Dendritic cell treated with granulocyte-macrophage colony-stimulating factor and Interleukin-4, amounts not matched to agents 40 ng/mL and 50 ng/mL, for 4 days (primary cell): ENCODE measurements around the gene PPP1R26.
A peak's percentile ranks its signal among the peaks of the same experiment; 100 is the strongest.
"Not testable (repeated sequence)": the region's sequence is repeated elsewhere in the genome, so short reads cannot be mapped to it uniquely, and the experiment has no call there.

Source experiments
- H3K27ac Mint-ChIP-seq: one replicate; pipeline ENCODE4 v1.8.0; 2022; ENCODE audit warnings: mild to moderate bottlenecking, mixed read lengths
- H3K27me3 Mint-ChIP-seq: one replicate; pipeline ENCODE4 v1.8.0; 2022; ENCODE audit warnings: mild to moderate bottlenecking, mixed read lengths
- H3K36me3 Mint-ChIP-seq: one replicate; pipeline ENCODE4 v1.8.0; 2022; ENCODE audit warnings: low read depth, mixed read lengths
- H3K4me1 Mint-ChIP-seq: one replicate; pipeline ENCODE4 v1.8.0; 2022; ENCODE audit warnings: low read depth, mixed read lengths
- H3K4me3 Mint-ChIP-seq: one replicate; pipeline ENCODE4 v1.8.0; 2022; ENCODE audit warnings: mild to moderate bottlenecking, moderate library complexity, mixed read lengths
- H3K9me3 Mint-ChIP-seq: one replicate; pipeline ENCODE4 v1.8.0; 2022; ENCODE audit warnings: mixed read lengths
- intact Hi-C: fragments of 100-400 bp; cut with micrococcal nuclease; formaldehyde crosslinking; loops from one replicate; pipeline ENCODE4 v1.15.0; 2022

The PPP1R26 gene

GRCh38 chr9:135449532-135449931 is 30.1 kb upstream of the PPP1R26 start:
- not testable (repeated sequence) for H3K9me3 Mint-ChIP-seq

DNA sequence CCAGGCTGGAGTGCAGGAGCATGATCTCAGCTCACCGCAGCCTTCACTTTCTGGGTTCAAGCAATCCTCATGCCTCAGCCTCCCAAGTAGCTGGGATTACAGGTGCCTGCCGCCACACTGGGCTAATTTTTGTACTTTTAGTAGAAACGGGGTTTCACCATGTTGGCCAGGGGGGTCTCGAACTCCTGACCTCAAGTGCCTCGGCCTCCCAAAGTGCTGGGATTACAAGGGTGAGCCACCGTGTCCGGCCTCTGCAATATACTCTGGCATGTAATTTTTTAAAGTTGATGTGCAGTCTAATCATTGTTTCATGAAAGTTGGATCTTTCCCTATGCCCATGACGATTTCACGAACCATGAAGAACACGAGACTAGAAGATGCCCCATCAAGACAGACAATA is 28.6 kb upstream of the PPP1R26 start:
- Mint-ChIP-seq H3K36me3 (no peaks in the 10 kb centered on the region), H3K4me3 (no peak overlapping the region), H3K27me3 (peaks cover 18% of the 10 kb centered on the region), H3K27ac (no peak overlapping the region), H3K4me1 (no peaks in the 10 kb centered on the region), H3K9me3 (no peaks in the 10 kb centered on the region)
- intact Hi-C loops, result no loop called here

More at GRCh38 chr9:135449532-135449931, 30.1 kb upstream of the PPP1R26 start:
- H3K36me3 Mint-ChIP-seq, H3K27ac Mint-ChIP-seq, H3K4me1 Mint-ChIP-seq, H3K4me3 Mint-ChIP-seq, intact Hi-C loops: not testable (repeated sequence)
- H3K27me3 Mint-ChIP-seq, result peaks cover 13% of the 10 kb centered on the region

DNA sequence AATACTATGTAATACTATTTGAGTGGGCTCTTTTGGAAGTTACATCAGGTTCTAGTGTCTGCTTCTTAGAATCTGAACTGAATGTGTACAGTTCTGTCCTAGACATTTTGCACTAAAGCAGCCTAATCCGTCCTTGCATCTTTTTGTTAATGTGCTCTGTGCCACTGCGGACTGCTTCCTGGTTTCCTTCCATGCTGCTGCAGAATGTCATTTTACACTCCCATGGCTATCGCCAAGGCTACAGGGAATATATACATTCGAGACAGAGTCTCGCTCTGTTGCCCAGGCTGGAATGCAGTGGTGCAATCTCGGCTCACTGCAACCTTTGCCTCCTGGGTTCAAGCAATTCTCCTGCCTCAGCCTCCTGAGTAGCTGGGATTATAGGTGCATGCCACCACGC is 27.7 kb upstream of the PPP1R26 start:
- H3K27ac Mint-ChIP-seq, H3K4me1 Mint-ChIP-seq, H3K4me3 Mint-ChIP-seq, H3K9me3 Mint-ChIP-seq, H3K36me3 Mint-ChIP-seq, intact Hi-C loops: not testable (repeated sequence)
- peaks cover 20% of the 10 kb centered on the region for H3K27me3 Mint-ChIP-seq

- H3K27me3 Mint-ChIP-seq, result peaks cover 23% of the 10 kb centered on the region
Observed at GRCh38 chr9:135454737-135455136, 24.8 kb upstream of the PPP1R26 start.

GRCh38 chr9:135455401-135456030 is 24.1 kb upstream of the PPP1R26 start:
- no peak overlapping the region for H3K4me3 Mint-ChIP-seq
- no peak overlapping the region for H3K27ac Mint-ChIP-seq
- no peaks in the 10 kb centered on the region for H3K36me3 Mint-ChIP-seq
- H3K9me3 Mint-ChIP-seq, result no peaks in the 10 kb centered on the region
- peaks cover 21% of the 10 kb centered on the region for H3K27me3 Mint-ChIP-seq
- H3K4me1 Mint-ChIP-seq, result no peaks in the 10 kb centered on the region
- intact Hi-C loops, result no loop called here

More at GRCh38 chr9:135454737-135455136, 24.8 kb upstream of the PPP1R26 start:
- Mint-ChIP-seq H3K36me3 (no peaks in the 10 kb centered on the region), H3K27ac (no peak overlapping the region), H3K4me3 (no peak overlapping the region), H3K4me1 (no peaks in the 10 kb centered on the region), H3K9me3 (no peaks in the 10 kb centered on the region)
- intact Hi-C loops, result no loop called here

DNA sequence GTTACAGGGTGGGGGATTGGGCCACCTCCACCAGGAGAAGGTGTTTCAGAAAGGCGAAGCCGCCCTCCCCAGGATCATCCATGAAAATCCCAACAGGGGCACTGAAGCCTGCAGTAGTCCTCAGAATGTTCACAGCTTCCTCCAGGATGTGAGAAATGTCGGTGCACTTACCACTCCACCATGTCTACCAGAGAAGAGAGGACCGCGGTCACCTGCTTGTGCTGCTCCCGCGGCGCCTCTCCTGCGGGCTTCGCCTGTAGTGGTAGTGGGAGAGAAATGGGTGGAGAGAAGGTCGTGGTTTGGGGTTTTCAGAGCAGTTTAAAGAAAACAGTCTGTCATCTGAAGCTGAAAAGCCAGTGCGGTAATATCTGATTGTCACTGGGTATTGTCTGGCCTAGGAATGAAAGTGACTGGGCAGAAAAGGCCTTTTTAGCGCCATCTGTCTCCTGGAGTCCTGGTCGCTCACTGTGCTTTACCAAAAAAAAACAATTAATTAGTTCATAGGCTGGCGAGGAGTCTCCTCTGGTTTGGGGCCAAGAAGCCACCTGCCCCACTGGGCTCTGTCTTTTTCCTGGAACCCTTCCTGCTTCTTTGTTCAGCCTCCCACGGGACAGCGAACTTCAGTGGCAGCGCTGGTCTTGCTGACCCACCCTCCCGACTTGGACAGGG is 23.0 kb upstream of the PPP1R26 start:
- H3K9me3 Mint-ChIP-seq, result no peaks in the 10 kb centered on the region
- intact Hi-C loops, result no loop called here
- no peak overlapping the region for H3K4me3 Mint-ChIP-seq
- H3K27ac Mint-ChIP-seq, result no peak overlapping the region
- H3K36me3 Mint-ChIP-seq, result no peaks in the 10 kb centered on the region
- no peaks in the 10 kb centered on the region for H3K4me1 Mint-ChIP-seq
- H3K27me3 Mint-ChIP-seq, result peaks cover 21% of the 10 kb centered on the region

DNA sequence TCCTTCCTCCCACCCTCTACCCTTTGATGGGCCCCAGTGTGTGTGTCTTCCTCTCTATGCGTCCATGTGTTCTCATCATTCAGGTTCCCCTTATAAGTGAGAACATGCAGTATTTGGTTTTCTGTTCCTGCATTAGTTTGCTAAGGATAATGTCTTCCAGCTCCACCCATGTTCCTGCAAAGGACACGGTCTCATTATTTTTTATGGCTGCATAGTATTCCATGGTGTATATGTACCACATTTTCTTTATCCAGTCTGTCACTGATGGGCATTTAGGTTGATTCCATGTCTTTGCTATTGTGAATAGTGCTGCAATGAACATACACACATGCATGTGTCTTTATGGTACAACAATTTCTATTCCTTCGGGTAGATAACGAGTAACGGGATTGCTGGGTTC is 21.1 kb upstream of the PPP1R26 start:
- H3K4me3 Mint-ChIP-seq, H3K27ac Mint-ChIP-seq, intact Hi-C loops, H3K9me3 Mint-ChIP-seq, H3K36me3 Mint-ChIP-seq: not testable (repeated sequence)
- Mint-ChIP-seq H3K4me1 (peaks cover 10% of the 10 kb centered on the region), H3K27me3 (peaks cover 22% of the 10 kb centered on the region)

DNA sequence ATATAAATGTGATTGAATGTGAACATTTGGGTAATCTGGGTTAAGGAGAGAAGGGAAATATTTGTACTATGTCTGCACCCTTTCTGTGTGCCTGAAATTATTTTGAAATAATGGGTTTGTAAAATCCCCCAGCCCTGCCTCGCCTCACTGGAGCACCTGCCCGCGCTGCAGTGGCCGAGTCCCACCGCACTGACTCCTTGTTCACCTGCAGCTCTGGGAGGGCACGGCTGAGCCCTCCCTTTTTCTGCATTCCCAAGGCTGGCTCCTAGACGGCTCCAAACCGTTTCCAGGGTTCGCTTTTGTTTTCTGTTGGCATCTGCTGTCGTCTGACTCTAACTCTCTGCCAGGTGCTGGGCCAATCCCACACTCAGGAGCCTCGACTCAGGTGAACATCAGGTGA is 17.6 kb upstream of the PPP1R26 start:
- intact Hi-C loops, result no loop called here

GRCh38 chr9:135463140-135463539 is 16.4 kb upstream of the PPP1R26 start:
- intact Hi-C loops, result no loop called here
- Mint-ChIP-seq H3K27ac (no peak overlapping the region), H3K9me3 (no peaks in the 10 kb centered on the region), H3K4me1 (peaks cover 15% of the 10 kb centered on the region), H3K36me3 (no peaks in the 10 kb centered on the region), H3K4me3 (no peak overlapping the region), H3K27me3 (peaks cover 11% of the 10 kb centered on the region)

More for the DNA sequence above, 17.6 kb upstream of the PPP1R26 start:
- Mint-ChIP-seq H3K4me3 (no peak overlapping the region), H3K4me1 (peaks cover 13% of the 10 kb centered on the region), H3K9me3 (no peaks in the 10 kb centered on the region), H3K27ac (no peak overlapping the region), H3K27me3 (peaks cover 14% of the 10 kb centered on the region), H3K36me3 (no peaks in the 10 kb centered on the region)

GRCh38 chr9:135464181-135464580 is 15.4 kb upstream of the PPP1R26 start:
- Mint-ChIP-seq H3K27ac (no peak overlapping the region), H3K9me3 (no peaks in the 10 kb centered on the region), H3K4me3 (no peak overlapping the region), H3K4me1 (peaks cover 24% of the 10 kb centered on the region), H3K36me3 (no peaks in the 10 kb centered on the region), H3K27me3 (peaks cover 12% of the 10 kb centered on the region)
- intact Hi-C loops, result no loop called here

GRCh38 chr9:135468854-135469521 is 10.6 kb upstream of the PPP1R26 start:
- Mint-ChIP-seq H3K9me3 (no peaks in the 10 kb centered on the region), H3K4me1 (peaks cover 13% of the 10 kb centered on the region), H3K4me3 (peak overlapping the region; percentile 17), H3K36me3 (no peaks in the 10 kb centered on the region), H3K27me3 (peaks cover 15% of the 10 kb centered on the region), H3K27ac (peak overlapping the region; percentile 67)
- intact Hi-C loops, result no loop called here

GRCh38 chr9:135471791-135472640 is 7.6 kb upstream of the PPP1R26 start:
- Mint-ChIP-seq H3K27me3 (peaks cover 23% of the 10 kb centered on the region), H3K4me3 (no peak overlapping the region), H3K27ac (peak overlapping the region; percentile 51), H3K4me1 (peaks cover 13% of the 10 kb centered on the region), H3K36me3 (no peaks in the 10 kb centered on the region), H3K9me3 (no peaks in the 10 kb centered on the region)
- intact Hi-C loops, result no loop called here

DNA sequence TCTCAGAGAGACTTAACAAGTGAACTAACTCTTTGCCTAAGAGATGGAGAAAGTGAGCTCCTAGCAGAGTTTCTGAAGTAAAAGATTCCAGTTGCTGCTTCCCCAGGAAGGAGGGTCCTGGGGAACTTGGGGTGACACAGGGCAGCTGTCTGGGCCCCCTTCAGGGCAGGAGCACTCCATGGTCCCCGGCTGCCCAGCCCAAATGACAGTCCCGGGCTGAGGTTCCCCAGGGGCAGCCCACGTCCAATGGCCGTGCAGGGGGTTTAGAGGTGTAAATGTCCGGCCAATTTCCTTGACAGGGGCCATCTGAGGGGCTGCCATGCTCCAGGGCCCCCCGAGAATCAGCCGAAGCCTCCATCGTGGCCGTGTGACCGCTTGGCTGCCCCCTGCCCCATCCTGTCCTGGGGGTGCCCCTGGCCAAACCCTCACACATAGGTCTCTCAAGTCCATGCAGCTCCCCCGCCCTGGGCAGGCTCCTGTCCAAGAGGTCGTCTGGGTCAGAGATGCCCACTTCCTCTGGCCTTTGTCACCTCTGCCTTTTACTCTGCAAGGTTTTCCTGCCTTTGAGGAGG is 5.5 kb upstream of the PPP1R26 start:
- Mint-ChIP-seq H3K9me3 (no peaks in the 10 kb centered on the region), H3K36me3 (no peaks in the 10 kb centered on the region), H3K4me3 (no peak overlapping the region), H3K27me3 (peaks cover 29% of the 10 kb centered on the region), H3K4me1 (peaks cover 8% of the 10 kb centered on the region), H3K27ac (no peak overlapping the region)
- intact Hi-C loops, result no loop called here
